ENCODE measurements around the gene FOXD4L3.
"Not testable (repeated sequence)": the region's sequence is repeated elsewhere in the genome, so short reads cannot be mapped to it uniquely, and the experiment has no call there.

GRCh38 chr9:68305680-68306285 lies 3.1 kb downstream of the FOXD4L3 start:
- TF ChIP-seq POLR2A, CTCF (IDR thresholded peaks at IDR 0.05): not testable (repeated sequence)
